Left colon (tissue), 2 donors: ENCODE data around the gene RBKS. TPM values are rescaled to one million over a fixed set of nuclear protein-coding genes. Genes with fewer than 3 reads are reported as not detected.

Experiments used
- total RNA-seq, 2 donors: library from RNA; stranded (reverse); fragmentation: NEBNext Ultra II Directional; extraction: Animal tissue kit (Norgen Biotek cat#: 25700); gene quantifications; one replicate each; pipeline ENCODE4 v1.2.1, GENCODE V29; 2021
- donor health status: DM: no; HTN: no; CAD: no.
- donor health status: DM: yes; HTN: yes; CAD: no.

RBKS gene
- total RNA-seq, 2 donors from 2014 or later: 8.2 to 11.1 TPM

Other genes starting within 250 kb of the RBKS start
- 10 to 100 TPM; 22.3 to 23.1 TPM for gene SUPT7L, start 226.8 kb downstream of the RBKS start, total RNA-seq
- gene SLC4A1AP, start 226.5 kb downstream of the RBKS start, total RNA-seq: 10 to 100 TPM; 14.9 to 16.6 TPM
- gene MRPL33, start 118.7 kb downstream of the RBKS start, total RNA-seq: 10 to 100 TPM; 54.3 to 56.7 TPM
- 10 to 100 TPM; 35.3 to 39.3 TPM for gene BABAM2, start 342 bp upstream of the RBKS start, total RNA-seq